GM21526 (cell line): ENCODE measurements around the gene COL4A5.

Experiments used
- ATAC-seq: cut with Tn5 transposase; IDR thresholded peaks from one replicate; pipeline ENCODE4 v1.9.1; 2021; ENCODE audit warnings: moderate library complexity; ENCODE audit not compliant: unreplicated experiment, low FRiP score

COL4A5 gene

GRCh38 chrX:108614616-108615015 is 175.0 kb downstream of the COL4A5 start:
- no peak for ATAC-seq

- no peak for ATAC-seq
These were observed 201.2 kb downstream of the COL4A5 start for GRCh38 chrX:108640817-108641216.

DNA sequence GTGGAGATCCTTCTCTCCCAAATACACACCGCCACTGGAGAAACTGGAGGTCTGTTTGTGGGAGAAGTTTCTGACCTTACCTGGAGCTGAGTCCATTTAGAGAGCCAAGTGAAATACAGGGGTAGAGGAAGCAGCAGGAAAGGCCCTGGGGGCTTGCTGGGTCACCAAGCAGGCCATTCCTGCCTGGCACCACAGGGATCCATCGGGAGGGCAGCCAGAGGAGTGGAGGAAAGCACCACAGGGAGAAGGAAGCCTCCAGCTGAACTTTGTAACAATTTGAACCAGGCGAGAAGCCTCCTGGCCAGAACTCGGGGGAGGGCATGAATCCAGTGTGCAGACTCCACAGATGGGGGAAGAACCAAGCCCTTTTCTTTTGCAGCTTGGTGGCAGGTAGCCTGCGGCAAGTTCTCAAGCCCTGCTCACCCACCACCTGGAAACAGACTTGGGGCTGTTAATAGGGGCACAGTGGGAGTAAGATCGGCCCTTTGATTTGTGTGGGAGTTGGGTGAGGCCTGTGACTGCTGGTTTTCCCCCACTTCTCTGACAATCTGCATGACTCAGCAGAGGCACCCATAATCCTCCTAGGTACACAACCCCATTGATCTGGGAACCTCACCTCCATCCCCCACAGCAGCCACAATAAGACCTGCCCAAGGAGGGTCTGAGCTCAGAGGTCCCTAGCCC is 202.1 kb downstream of the COL4A5 start:
- ATAC-seq = no peak

- no peak for ATAC-seq
These were observed 202.6 kb downstream of the COL4A5 start for GRCh38 chrX:108642273-108642628.

- ATAC-seq = no peak
These were observed 225.1 kb downstream of the COL4A5 start for GRCh38 chrX:108664701-108665100.

GRCh38 chrX:108666101-108666500 is 226.5 kb downstream of the COL4A5 start:
- ATAC-seq = no peak

DNA sequence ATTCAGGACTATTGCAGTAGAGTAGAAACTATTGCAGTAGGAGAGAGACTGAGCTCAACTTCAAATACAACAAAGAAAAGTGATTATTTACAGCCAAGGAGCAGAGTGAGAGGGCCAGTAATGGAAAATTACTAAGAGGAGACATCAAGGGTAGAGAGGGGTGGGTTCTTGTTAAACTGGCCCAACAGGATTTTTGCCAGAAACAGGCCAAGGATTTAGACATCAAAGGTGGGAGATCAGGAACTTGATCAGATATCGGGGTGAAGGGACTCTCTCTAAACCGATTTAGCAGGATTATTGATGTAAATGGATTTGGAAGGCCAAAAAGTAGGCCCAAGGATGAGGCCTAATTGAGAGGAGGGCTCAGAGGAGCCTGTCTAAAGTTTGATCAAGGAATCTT is 231.9 kb downstream of the COL4A5 start:
- ATAC-seq = no peak

GRCh38 chrX:108696690-108697089 is 257.1 kb downstream of the COL4A5 start:
- ATAC-seq = no peak

GRCh38 chrX:108699368-108699767 is 259.7 kb downstream of the COL4A5 start:
- peak; percentile 67 for ATAC-seq

DNA sequence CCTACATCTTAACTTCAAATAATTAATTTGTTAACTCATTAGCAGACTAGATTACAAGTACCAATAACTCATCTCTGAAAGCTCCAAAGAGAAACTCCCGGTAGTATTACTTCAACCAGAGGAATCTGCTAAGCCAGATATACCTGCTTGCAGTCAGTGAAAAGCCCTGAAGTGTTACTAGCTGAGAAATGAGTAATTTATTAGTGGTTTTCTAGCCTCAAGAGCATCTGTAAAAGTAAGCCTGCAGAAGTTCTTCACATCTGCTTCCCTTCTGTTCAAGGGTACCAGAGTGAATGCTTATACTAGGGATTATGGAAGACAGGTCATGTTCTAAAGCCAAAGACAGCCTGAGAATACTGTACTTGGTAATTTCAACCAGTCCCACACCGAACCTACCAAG is 262.0 kb downstream of the COL4A5 start:
- ATAC-seq = no peak

- ATAC-seq = no peak
These were observed 262.9 kb downstream of the COL4A5 start for GRCh38 chrX:108702530-108702929.

GRCh38 chrX:108704839-108705238 is 265.2 kb downstream of the COL4A5 start:
- ATAC-seq = no peak

- no peak for ATAC-seq
These were observed 273.2 kb downstream of the COL4A5 start for GRCh38 chrX:108712886-108713285.

DNA sequence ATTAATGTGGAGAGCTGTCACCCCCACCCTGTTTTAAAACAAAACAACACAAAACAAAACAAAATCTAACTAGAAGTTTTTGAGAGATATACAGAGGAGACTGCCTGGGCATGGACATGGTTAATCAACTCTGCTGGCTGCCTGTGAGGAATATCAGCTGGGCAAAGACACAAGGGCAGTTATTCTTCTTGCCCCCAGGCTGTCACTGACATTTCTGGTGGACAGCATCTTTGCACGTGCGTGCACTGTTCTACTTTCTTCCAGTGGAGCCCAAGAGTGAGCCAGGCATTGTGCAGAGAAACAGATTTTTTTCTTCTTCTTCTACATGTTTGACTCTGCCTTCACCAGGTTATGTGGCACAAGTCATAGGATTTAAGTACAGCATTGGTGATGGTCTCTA is 282.9 kb downstream of the COL4A5 start:
- ATAC-seq = no peak

DNA sequence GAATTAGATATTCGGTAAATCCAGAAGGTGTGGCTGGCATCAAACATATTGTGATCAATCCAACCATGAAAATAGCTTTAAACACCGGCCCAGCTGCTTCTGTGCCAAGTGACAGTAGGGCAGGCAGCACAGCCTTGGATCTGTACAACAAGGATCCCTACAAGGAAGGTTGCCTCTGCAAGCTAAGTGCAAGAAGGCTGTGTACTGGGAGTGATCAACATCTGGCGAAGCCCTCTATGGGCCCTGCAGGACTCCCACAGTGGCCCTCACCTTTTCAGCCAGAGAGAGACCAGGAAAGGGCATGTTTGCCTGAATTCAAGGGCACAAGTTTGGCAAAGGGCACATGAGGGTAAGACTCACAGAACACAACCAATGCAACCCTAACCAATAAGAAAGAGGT is 287.1 kb downstream of the COL4A5 start:
- ATAC-seq = no peak

GRCh38 chrX:108731153-108731552 is 291.5 kb downstream of the COL4A5 start:
- no peak for ATAC-seq

DNA sequence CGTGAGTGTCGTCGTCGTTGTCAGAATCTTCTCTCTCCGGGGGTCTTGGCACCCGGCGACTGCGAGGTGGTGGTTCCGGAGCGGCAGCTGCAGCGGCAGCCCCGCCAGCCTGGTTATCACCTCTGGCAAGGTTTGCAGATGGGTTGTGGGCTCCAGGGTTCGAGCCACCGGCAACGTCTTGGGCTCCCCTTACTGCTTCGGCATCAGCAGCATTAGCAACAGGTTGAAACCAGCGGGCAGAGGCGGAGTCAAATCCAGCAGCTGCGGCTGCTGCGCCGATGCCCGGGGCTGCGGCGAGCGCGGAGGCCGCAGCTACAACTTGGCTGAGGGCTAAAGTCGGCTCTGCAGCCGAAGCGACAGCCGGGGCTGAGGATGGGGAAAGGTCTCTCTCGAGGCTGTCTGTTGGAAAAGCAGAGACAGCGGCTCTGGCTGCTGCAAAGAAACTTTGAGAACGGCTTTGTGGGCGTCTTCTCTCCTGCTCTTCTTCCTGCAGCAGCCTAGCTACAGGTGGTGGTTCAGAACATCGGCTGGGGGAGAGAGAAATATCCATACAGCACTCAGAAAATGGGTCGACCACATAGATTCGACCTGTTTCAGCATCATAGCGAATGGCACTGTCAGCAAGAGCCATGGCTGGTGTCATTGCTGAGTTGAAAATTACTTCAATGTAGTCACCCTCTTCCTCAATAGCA is 293.1 kb downstream of the COL4A5 start:
- no peak for ATAC-seq

- ATAC-seq = no peak
These were observed 294.8 kb downstream of the COL4A5 start for GRCh38 chrX:108734426-108734825.

- ATAC-seq = peak; percentile 48
These were observed 295.5 kb downstream of the COL4A5 start for GRCh38 chrX:108735091-108735678.

GRCh38 chrX:108735679-108736508 is 296.3 kb downstream of the COL4A5 start:
- ATAC-seq = no peak
